ENCODE measurements around the gene HDAC9.

DNA sequence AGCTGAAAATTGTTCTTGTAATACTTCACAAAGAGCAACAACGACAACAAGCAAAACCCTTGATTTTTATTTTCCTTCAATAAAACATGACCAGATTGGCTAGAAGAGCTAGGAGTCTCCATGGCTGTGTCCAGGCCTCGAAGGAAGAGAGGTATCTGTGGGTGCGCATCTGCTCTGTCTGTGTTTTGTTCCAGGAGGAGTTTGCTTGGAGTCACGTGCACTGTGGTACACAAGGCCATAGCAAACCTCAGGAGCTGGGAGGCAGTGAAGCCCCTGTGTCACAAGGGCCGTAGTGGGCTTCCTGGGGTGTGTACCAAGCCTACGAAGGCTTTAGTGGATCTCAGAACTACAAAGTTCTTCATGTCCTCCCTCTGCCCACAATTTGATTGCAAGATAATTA lies 350.2 kb downstream of the HDAC9 start:
- TF ChIP-seq, protein P1, sequence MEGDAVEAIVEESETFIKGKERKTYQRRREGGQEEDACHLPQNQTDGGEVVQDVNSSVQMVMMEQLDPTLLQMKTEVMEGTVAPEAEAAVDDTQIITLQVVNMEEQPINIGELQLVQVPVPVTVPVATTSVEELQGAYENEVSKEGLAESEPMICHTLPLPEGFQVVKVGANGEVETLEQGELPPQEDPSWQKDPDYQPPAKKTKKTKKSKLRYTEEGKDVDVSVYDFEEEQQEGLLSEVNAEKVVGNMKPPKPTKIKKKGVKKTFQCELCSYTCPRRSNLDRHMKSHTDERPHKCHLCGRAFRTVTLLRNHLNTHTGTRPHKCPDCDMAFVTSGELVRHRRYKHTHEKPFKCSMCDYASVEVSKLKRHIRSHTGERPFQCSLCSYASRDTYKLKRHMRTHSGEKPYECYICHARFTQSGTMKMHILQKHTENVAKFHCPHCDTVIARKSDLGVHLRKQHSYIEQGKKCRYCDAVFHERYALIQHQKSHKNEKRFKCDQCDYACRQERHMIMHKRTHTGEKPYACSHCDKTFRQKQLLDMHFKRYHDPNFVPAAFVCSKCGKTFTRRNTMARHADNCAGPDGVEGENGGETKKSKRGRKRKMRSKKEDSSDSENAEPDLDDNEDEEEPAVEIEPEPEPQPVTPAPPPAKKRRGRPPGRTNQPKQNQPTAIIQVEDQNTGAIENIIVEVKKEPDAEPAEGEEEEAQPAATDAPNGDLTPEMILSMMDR (conservative IDR thresholded peaks at IDR 0.05): no peak
- TF ChIP-seq ZFX (IDR thresholded peaks at IDR 0.05): no peak
